ENCODE results near the gene COL4A3.

Gene COL4A3

GRCh38 chr2:227241005-227241404, 76.6 kb downstream of the COL4A3 start:
- TF ChIP-seq POLR2AphosphoS5 (IDR thresholded peaks at IDR 0.05; ENCODE audit: low read depth, low read length), result no peak

GRCh38 chr2:227248876-227249275, 84.5 kb downstream of the COL4A3 start:
- TF ChIP-seq FOXP2 (optimal IDR thresholded peaks at IDR 0.05; ENCODE audit: borderline replicate concordance, extremely low read depth, extremely low read length, insufficient read depth) (no peak), POLR2AphosphoS5 (IDR thresholded peaks at IDR 0.05; ENCODE audit: low read depth, low read length) (no peak), TAF1 (IDR thresholded peaks at IDR 0.05; ENCODE audit: borderline replicate concordance, insufficient read depth, low read length) (no peak), REST (IDR thresholded peaks at IDR 0.05; ENCODE audit: insufficient read depth in 1 of 2, low read depth in 2 of 2, low read length in 2 of 2) (no peak), SIN3A (IDR thresholded peaks at IDR 0.05; ENCODE audit: borderline replicate concordance, insufficient read depth, low read length) (no peak)

GRCh38 chr2:227252831-227253230, 88.4 kb downstream of the COL4A3 start:
- TF ChIP-seq TAF1 (IDR thresholded peaks at IDR 0.05; ENCODE audit: borderline replicate concordance, insufficient read depth, low read length) (no peak), REST (IDR thresholded peaks at IDR 0.05; ENCODE audit: insufficient read depth in 1 of 2, low read depth in 2 of 2, low read length in 2 of 2) (no peak), POLR2AphosphoS5 (IDR thresholded peaks at IDR 0.05; ENCODE audit: low read depth, low read length) (no peak)

- TF ChIP-seq FOXP2 (optimal IDR thresholded peaks at IDR 0.05; ENCODE audit: borderline replicate concordance, extremely low read depth, extremely low read length, insufficient read depth) (no peak), POLR2AphosphoS5 (IDR thresholded peaks at IDR 0.05; ENCODE audit: low read depth, low read length) (no peak), REST (IDR thresholded peaks at IDR 0.05; ENCODE audit: insufficient read depth in 1 of 2, low read depth in 2 of 2, low read length in 2 of 2) (no peak), TAF1 (IDR thresholded peaks at IDR 0.05; ENCODE audit: borderline replicate concordance, insufficient read depth, low read length) (no peak), SIN3A (IDR thresholded peaks at IDR 0.05; ENCODE audit: borderline replicate concordance, insufficient read depth, low read length) (no peak)
Measured at GRCh38 chr2:227256605-227257004, 92.2 kb downstream of the COL4A3 start.

- TF ChIP-seq SIN3A (IDR thresholded peaks at IDR 0.05; ENCODE audit: borderline replicate concordance, insufficient read depth, low read length) (no peak), TAF1 (IDR thresholded peaks at IDR 0.05; ENCODE audit: borderline replicate concordance, insufficient read depth, low read length) (no peak), POLR2AphosphoS5 (IDR thresholded peaks at IDR 0.05; ENCODE audit: low read depth, low read length) (no peak), FOXP2 (optimal IDR thresholded peaks at IDR 0.05; ENCODE audit: borderline replicate concordance, extremely low read depth, extremely low read length, insufficient read depth) (no peak), REST (IDR thresholded peaks at IDR 0.05; ENCODE audit: insufficient read depth in 1 of 2, low read depth in 2 of 2, low read length in 2 of 2) (no peak)
Measured at GRCh38 chr2:227257820-227258219, 93.4 kb downstream of the COL4A3 start.

All from PFSK-1 (cell line).